PC-9 (cell line): ENCODE data around the gene ZFHX2.
A peak's percentile ranks its signal among the peaks of the same experiment; 100 is the strongest.

Experiments
- EZH2 ChIP-seq: fragments of 200-600 bp; sonication (generic); IDR thresholded peaks from 2 replicates; pipeline ENCODE4 v1.8.0; 2017; ENCODE audit warnings: antibody characterized with exemption, low read depth
- TF ChIP-seq, protein P1 (sequence below): fragments of 200-600 bp; sonication (generic); conservative IDR thresholded peaks from 2 replicates; pipeline ENCODE4 v1.6.1; 2017; ENCODE audit warnings: mixed run types, antibody characterized with exemption, mild to moderate bottlenecking, moderate library complexity

DNA sequence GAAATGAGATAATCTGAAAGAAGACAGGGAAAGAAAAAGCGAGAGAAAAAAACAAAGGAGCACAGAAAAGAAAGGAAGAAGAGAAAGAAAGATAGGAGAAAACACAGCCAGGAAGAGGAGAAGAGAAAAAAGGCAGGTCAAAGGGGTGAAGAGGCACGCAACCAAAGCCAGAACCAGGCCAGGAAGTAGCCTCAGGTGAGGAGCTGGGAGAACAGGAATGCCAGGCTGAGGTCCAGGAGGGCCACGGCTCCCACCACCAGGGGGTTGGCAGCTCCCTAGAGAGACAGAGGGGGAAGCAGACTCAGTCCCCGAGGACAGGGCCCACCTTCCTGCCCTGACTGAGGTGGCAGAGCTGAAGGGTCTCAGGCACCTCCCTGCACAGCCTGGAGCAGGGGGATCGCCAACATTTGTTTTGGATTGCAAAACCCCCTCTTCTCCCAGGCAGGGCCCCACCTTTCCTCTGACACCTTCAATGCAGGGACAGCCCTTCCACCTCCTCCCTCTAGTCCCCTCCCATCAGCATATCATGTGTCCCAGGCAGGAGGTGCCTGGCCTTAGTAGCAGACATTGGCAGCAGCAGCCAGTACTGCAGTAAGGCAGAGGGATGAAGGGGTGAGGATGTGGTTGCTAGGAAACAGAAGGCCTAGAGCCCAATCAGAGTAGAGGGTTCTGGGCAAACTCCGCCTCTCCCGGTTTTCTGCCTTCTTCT lies 18.0 kb upstream of the ZFHX2 start:
- TF ChIP-seq, protein P1, sequence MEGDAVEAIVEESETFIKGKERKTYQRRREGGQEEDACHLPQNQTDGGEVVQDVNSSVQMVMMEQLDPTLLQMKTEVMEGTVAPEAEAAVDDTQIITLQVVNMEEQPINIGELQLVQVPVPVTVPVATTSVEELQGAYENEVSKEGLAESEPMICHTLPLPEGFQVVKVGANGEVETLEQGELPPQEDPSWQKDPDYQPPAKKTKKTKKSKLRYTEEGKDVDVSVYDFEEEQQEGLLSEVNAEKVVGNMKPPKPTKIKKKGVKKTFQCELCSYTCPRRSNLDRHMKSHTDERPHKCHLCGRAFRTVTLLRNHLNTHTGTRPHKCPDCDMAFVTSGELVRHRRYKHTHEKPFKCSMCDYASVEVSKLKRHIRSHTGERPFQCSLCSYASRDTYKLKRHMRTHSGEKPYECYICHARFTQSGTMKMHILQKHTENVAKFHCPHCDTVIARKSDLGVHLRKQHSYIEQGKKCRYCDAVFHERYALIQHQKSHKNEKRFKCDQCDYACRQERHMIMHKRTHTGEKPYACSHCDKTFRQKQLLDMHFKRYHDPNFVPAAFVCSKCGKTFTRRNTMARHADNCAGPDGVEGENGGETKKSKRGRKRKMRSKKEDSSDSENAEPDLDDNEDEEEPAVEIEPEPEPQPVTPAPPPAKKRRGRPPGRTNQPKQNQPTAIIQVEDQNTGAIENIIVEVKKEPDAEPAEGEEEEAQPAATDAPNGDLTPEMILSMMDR, result peak; percentile 47
- TF ChIP-seq EZH2, result no peak
